Left forelimb (tissue), 1 donor: Measurements from ENCODE around the gene ZFPM1.
A peak's percentile ranks its signal among the peaks of the same experiment; 100 is the strongest.

Experiments used
- DNase-seq: peaks from one replicate; pipeline ENCODE4 v3.0.0-alpha.2; 2018; ENCODE audit warnings: low spot score

ZFPM1 gene

GRCh38 chr16:88566158-88566557 is 113.1 kb downstream of the ZFPM1 start:
- no peak for DNase-seq

- no peak for DNase-seq
Observed at GRCh38 chr16:88568710-88569613, 115.9 kb downstream of the ZFPM1 start.

- DNase-seq, result no peak
Observed at GRCh38 chr16:88569614-88569984, 116.5 kb downstream of the ZFPM1 start.

GRCh38 chr16:88569985-88570690 is 117.1 kb downstream of the ZFPM1 start, which contains the start of gene ZC3H18:
TSS of gene ZC3H18 (plus strand) at chr16:88570403. CDS start at chr16:88577124, 6,721 bp downstream.
- DNase-seq, result peak; percentile 99

- no peak for DNase-seq
Observed at GRCh38 chr16:88570691-88571092, 117.6 kb downstream of the ZFPM1 start.

GRCh38 chr16:88575251-88575650 is 122.2 kb downstream of the ZFPM1 start:
- no peak for DNase-seq

GRCh38 chr16:88576307-88576706 is 123.2 kb downstream of the ZFPM1 start:
- DNase-seq, result no peak

GRCh38 chr16:88577166-88577565 is 124.1 kb downstream of the ZFPM1 start:
- DNase-seq, result no peak

GRCh38 chr16:88578446-88579313 is 125.6 kb downstream of the ZFPM1 start:
- DNase-seq, result no peak

GRCh38 chr16:88580371-88580770 is 127.3 kb downstream of the ZFPM1 start:
- no peak for DNase-seq

GRCh38 chr16:88581033-88581432 is 128.0 kb downstream of the ZFPM1 start:
- DNase-seq, result no peak

GRCh38 chr16:88582912-88583575 is 130.0 kb downstream of the ZFPM1 start:
- DNase-seq, result no peak

GRCh38 chr16:88584676-88585075 is 131.6 kb downstream of the ZFPM1 start:
- DNase-seq, result no peak

GRCh38 chr16:88585269-88585668 is 132.2 kb downstream of the ZFPM1 start:
- DNase-seq, result no peak

- no peak for DNase-seq
Observed at GRCh38 chr16:88585927-88586581, 133.0 kb downstream of the ZFPM1 start.
